ENCODE measurements around the gene UBL7. TPM values are rescaled to one million over a fixed set of nuclear protein-coding genes. Genes with fewer than 3 reads are reported as not detected.
"Not testable (repeated sequence)": the region's sequence is repeated elsewhere in the genome, so short reads cannot be mapped to it uniquely, and the experiment has no call there.

The UBL7 gene
- total RNA-seq, 1 experiment from 2014 or later, result 73.9 TPM

- ChIA-PET POLR2A (ENCODE audit: unreplicated experiment) (no interaction called here), CTCF (no interaction called here)
- no peak for TF ChIP-seq CTCF (conservative IDR thresholded peaks at IDR 0.05)
- no peak for TF ChIP-seq EZH2 (IDR thresholded peaks at IDR 0.05; ENCODE audit: low read depth)
- Histone ChIP-seq H3K27me3 (ENCODE audit: insufficient read depth, low read depth) (no peaks in the 10 kb centered on the region), H2AFZ (no peak overlapping the region), H3K4me3 (no peak overlapping the region), H3K4me2 (no peak overlapping the region), H3F3A (ENCODE audit: insufficient read depth, low read depth) (0 out of 2 replicates have a peak, but pooled peaks cover 6% of the 10 kb centered on the region), H3K9me2 (ENCODE audit: insufficient read depth) (no peaks in the 10 kb centered on the region), H3K27ac (no peak overlapping the region), H4K20me1 (ENCODE audit: insufficient read depth) (no peaks in the 10 kb centered on the region), H3K4me1 (replicated peaks; ENCODE audit: insufficient read depth) (no peaks in the 10 kb centered on the region), H3K36me3 (ENCODE audit: low read depth) (no peaks in the 10 kb centered on the region), H3K79me2 (ENCODE audit: low read depth) (no peaks in the 10 kb centered on the region), H3K9me3 (ENCODE audit: insufficient read depth, low read depth) (no peaks in the 10 kb centered on the region)
- intact Hi-C loops (cut with micrococcal nuclease; ENCODE audit: unreplicated experiment), result loop anchor here (1.0 kb wide), 1 partner anchor 115 kb away; no protein-coding TSS in a partner anchor
- no TSS peak for BruUV-seq (replicated peaks)
- DNase-seq, result peak in 1 of 2 experiments; percentile 38
Measured at GRCh38 chr15:74488776-74489175, 27.8 kb upstream of the UBL7 start.

- TF ChIP-seq EZH2 (IDR thresholded peaks at IDR 0.05; ENCODE audit: low read depth) (no peak), CTCF (conservative IDR thresholded peaks at IDR 0.05) (no peak)
- no peak for DNase-seq
- no peaks in the 10 kb centered on the region for H3F3A ChIP-seq (ENCODE audit: insufficient read depth, low read depth)
- H3K4me2 ChIP-seq, result no peak overlapping the region
- no peak overlapping the region for H2AFZ ChIP-seq
- H3K27me3 ChIP-seq (ENCODE audit: insufficient read depth, low read depth), result no peaks in the 10 kb centered on the region
- H3K4me1 ChIP-seq (replicated peaks; ENCODE audit: insufficient read depth), result no peaks in the 10 kb centered on the region
- ChIA-PET CTCF (interaction anchor here (0.6 kb wide), 1 partner anchor 21 kb away, joined by 3 read pairs; the partner anchor contains the start of gene UBL7), POLR2A (ENCODE audit: unreplicated experiment) (interaction anchor here (0.7 kb wide), 1 partner anchor 129 kb away, joined by 4 read pairs; no protein-coding TSS in a partner anchor)
- no peaks in the 10 kb centered on the region for H3K9me3 ChIP-seq (ENCODE audit: insufficient read depth, low read depth)
- no peak overlapping the region for H3K27ac ChIP-seq
- H3K36me3 ChIP-seq (ENCODE audit: low read depth), result no peaks in the 10 kb centered on the region
- H4K20me1 ChIP-seq (ENCODE audit: insufficient read depth), result no peaks in the 10 kb centered on the region
- H3K79me2 ChIP-seq (ENCODE audit: low read depth), result no peaks in the 10 kb centered on the region
- H3K4me3 ChIP-seq, result no peak overlapping the region
- no peaks in the 10 kb centered on the region for H3K9me2 ChIP-seq (ENCODE audit: insufficient read depth)
- no TSS peak for BruUV-seq (replicated peaks)
- intact Hi-C loops (cut with micrococcal nuclease; ENCODE audit: unreplicated experiment), result no loop called here
Measured at GRCh38 chr15:74482661-74483060, 21.7 kb upstream of the UBL7 start.

- CTCF ChIA-PET; H3K4me3 ChIP-seq; H3K9me2 ChIP-seq (ENCODE audit: insufficient read depth); H3K9me3 ChIP-seq (ENCODE audit: insufficient read depth, low read depth); H2AFZ ChIP-seq; H3K4me1 ChIP-seq (replicated peaks; ENCODE audit: insufficient read depth); DNase-seq; H3K27ac ChIP-seq; H3K27me3 ChIP-seq (ENCODE audit: insufficient read depth, low read depth); H3K79me2 ChIP-seq (ENCODE audit: low read depth); H3K4me2 ChIP-seq; intact Hi-C loops (cut with micrococcal nuclease; ENCODE audit: unreplicated experiment); H4K20me1 ChIP-seq (ENCODE audit: insufficient read depth); H3K36me3 ChIP-seq (ENCODE audit: low read depth); H3F3A ChIP-seq (ENCODE audit: insufficient read depth, low read depth); BruUV-seq (replicated peaks); POLR2A ChIA-PET (ENCODE audit: unreplicated experiment): not testable (repeated sequence)
Measured at GRCh38 chr15:74480364-74480763, 19.4 kb upstream of the UBL7 start.

GRCh38 chr15:74471621-74472020 lies 10.7 kb upstream of the UBL7 start:
- H3K4me1 ChIP-seq (replicated peaks; ENCODE audit: insufficient read depth); H3K36me3 ChIP-seq (ENCODE audit: low read depth); H3K4me2 ChIP-seq; H3K27me3 ChIP-seq (ENCODE audit: insufficient read depth, low read depth); H3K4me3 ChIP-seq; H3K9me3 ChIP-seq (ENCODE audit: insufficient read depth, low read depth); DNase-seq; H3K79me2 ChIP-seq (ENCODE audit: low read depth); H2AFZ ChIP-seq; H3K9me2 ChIP-seq (ENCODE audit: insufficient read depth); H3F3A ChIP-seq (ENCODE audit: insufficient read depth, low read depth); BruUV-seq (replicated peaks); H3K27ac ChIP-seq; POLR2A ChIA-PET (ENCODE audit: unreplicated experiment); intact Hi-C loops (cut with micrococcal nuclease; ENCODE audit: unreplicated experiment); H4K20me1 ChIP-seq (ENCODE audit: insufficient read depth): not testable (repeated sequence)
- CTCF ChIA-PET, result interaction anchor here (0.7 kb wide), 2 partner anchors 283 to 311 kb away, joined by 5 to 10 read pairs; partner anchors contain the start of gene CSK
